Mammary epithelial cell (primary cell): ENCODE measurements around the gene DIPK1B.

ENCODE experiments used
- CTCF ChIP-seq, 2 donors: IDR thresholded peaks in 1 of 2; conservative IDR thresholded peaks in 1 of 2; 2 replicates each; pipeline ENCODE4 v1.5.1; 2011 to 2012; ENCODE audit warnings: inconsistent platforms in 2 of 2, low read length in 2 of 2, mild to moderate bottlenecking in 2 of 2, control low read depth in 1 of 2, low read depth in 1 of 2; ENCODE audit not compliant: insufficient read depth in 1 of 2; ENCODE audit errors: extremely low read depth in 1 of 2
- EZH2 ChIP-seq: IDR thresholded peaks from 2 replicates; pipeline ENCODE4 v1.6.1; 2012; ENCODE audit warnings: low read length, inconsistent platforms, borderline replicate concordance

- TF ChIP-seq CTCF (conservative IDR thresholded peaks at IDR 0.05 in 1 of 2, IDR thresholded peaks at IDR 0.05 in 1 of 2; ENCODE audit: extremely low read depth in 1 of 2, insufficient read depth in 1 of 2, low read depth in 1 of 2, low read length in 2 of 2) (no peak), EZH2 (no peak)
Measured at GRCh38 chr9:136748666-136749611, 36.6 kb downstream of the DIPK1B start.
